ENCODE data around the gene IFI27L2.

The IFI27L2 gene, protein sequence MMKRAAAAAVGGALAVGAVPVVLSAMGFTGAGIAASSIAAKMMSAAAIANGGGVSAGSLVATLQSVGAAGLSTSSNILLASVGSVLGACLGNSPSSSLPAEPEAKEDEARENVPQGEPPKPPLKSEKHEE

DNA sequence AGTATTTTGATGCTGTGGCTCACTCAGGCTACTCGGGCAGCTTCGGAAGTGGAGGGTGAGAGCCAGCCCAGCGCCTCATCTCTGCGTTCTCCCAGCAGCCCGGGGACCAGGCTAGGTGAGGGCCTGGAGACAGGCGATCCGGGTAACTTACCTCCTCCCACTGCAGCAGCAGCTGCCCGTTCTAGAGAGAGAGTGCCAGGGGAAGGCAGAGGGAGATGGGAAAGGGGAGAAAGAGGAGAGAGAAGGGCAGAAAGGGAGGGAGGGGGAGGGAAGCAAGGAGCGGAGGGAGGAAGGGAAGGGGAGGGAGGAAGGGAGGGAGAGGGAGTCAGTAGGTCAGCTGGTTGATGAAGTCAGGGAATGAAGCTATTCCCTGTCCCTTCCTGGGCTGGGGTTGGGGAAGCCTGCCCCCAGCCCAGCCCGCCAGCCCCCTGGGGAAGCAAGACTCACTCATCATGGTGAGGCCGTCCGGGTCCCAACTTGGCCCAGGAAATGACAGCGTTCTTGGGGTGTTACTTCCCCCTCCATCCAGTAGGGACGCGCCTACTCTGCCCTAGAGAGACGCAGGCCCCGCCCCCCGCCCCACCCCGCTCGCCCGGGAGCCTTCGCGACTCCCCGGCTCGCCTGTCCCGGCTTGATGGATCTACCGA, at the start of gene IFI27L2:
TSS of gene IFI27L2 (minus strand) at position 494 of the 647 bp plus-strand sequence. CDS start at position 454, 40 bp downstream.
- peak; percentile 92 for DNase-seq (ENCODE audit: low read depth)
- no peaks in the 10 kb centered on the region for H3K9me3 ChIP-seq (ENCODE audit: control insufficient read depth, low read length)
- no peaks in the 10 kb centered on the region for H3K36me3 ChIP-seq (ENCODE audit: control insufficient read depth, insufficient read depth, low read length, severe bottlenecking)
- peak within 1 kb of the TSS; percentile 77 for H3K4me3 ChIP-seq (ENCODE audit: low read length)
- peaks cover 2% of the 10 kb centered on the region for H3K4me1 ChIP-seq (ENCODE audit: control insufficient read depth, insufficient read depth, low read length)
- H3K9ac ChIP-seq (ENCODE audit: low read length), result peak within 1 kb of the TSS; percentile 85
- H3K27me3 ChIP-seq (replicated peaks; ENCODE audit: control insufficient read depth, insufficient read depth, low read length), result no peaks in the 10 kb centered on the region

DNA sequence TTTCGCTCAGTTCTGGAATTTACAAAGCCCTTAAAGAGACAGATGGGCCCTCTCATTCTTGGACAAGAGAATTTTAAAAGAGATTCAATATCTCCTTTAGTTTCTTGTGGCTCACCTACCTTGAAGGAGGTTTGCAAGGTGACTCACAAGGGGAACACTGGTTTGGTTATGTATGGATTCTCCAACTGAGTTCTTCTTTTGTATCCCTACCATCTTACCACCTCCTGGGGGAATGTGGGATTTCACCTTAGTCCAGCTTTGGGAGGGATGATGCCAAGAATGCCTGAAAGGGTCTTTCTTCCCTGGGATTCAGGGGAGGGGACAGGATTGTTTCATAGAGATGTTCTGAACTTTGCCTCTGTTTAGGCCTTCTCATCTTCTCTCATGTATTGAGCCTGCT, 48.4 kb upstream of the IFI27L2 start:
- Histone ChIP-seq H3K4me3 (ENCODE audit: low read length) (no peak overlapping the region), H3K4me1 (ENCODE audit: control insufficient read depth, insufficient read depth, low read length) (no peaks in the 10 kb centered on the region), H3K27me3 (replicated peaks; ENCODE audit: control insufficient read depth, insufficient read depth, low read length) (no peaks in the 10 kb centered on the region), H3K36me3 (ENCODE audit: control insufficient read depth, insufficient read depth, low read length, severe bottlenecking) (no peaks in the 10 kb centered on the region), H3K9me3 (ENCODE audit: control insufficient read depth, low read length) (no peaks in the 10 kb centered on the region), H3K9ac (ENCODE audit: low read length) (no peak overlapping the region)
- no peak for DNase-seq (ENCODE audit: low read depth)

DNA sequence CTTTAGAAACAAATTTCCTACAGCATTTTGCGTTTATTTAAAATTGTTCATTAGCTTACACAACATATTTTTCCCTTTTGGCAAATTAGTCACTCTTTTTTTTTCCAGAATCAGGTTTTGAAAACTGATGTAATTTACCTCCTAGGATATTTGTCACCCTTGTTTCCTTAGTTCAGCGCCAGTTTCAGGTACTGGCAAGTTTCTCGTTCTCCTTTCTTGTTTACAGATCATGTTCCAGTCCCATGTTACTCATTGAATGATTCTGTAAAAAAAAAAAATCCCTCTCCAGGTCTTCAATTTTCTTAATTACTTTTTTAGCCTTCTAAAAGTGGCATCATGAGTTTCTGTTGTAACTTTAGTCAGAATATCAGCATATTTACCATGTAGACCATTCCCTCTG, 47.4 kb upstream of the IFI27L2 start:
- Histone ChIP-seq H3K9ac (ENCODE audit: low read length) (no peak overlapping the region), H3K4me1 (ENCODE audit: control insufficient read depth, insufficient read depth, low read length) (no peaks in the 10 kb centered on the region), H3K9me3 (ENCODE audit: control insufficient read depth, low read length) (no peaks in the 10 kb centered on the region), H3K4me3 (ENCODE audit: low read length) (no peak overlapping the region), H3K27me3 (replicated peaks; ENCODE audit: control insufficient read depth, insufficient read depth, low read length) (no peaks in the 10 kb centered on the region), H3K36me3 (ENCODE audit: control insufficient read depth, insufficient read depth, low read length, severe bottlenecking) (no peaks in the 10 kb centered on the region)
- no peak for DNase-seq (ENCODE audit: low read depth)

DNA sequence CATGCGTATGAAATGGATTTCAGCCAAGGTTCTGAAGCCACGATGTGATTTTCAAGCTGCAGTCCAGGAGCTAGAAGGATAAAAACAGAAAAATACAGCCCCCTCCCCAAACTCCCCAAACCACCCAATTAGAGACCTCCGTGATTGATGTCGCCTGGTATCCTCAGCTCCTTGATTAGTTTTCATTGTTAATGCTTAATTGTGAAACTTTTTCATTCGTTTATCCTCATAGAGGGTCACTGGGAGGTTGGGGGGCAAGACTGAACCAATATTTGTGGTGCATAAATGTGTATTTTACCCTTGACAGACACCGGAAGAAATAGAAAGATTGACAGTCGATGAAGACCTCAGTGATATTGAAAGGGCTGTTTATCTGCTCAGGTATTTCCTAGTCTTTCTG, 46.3 kb upstream of the IFI27L2 start:
- H3K4me1 ChIP-seq (ENCODE audit: control insufficient read depth, insufficient read depth, low read length), result no peaks in the 10 kb centered on the region
- no peak for DNase-seq (ENCODE audit: low read depth)
- H3K4me3 ChIP-seq (ENCODE audit: low read length), result no peak overlapping the region
- H3K27me3 ChIP-seq (replicated peaks; ENCODE audit: control insufficient read depth, insufficient read depth, low read length), result no peaks in the 10 kb centered on the region
- H3K36me3 ChIP-seq (ENCODE audit: control insufficient read depth, insufficient read depth, low read length, severe bottlenecking), result no peaks in the 10 kb centered on the region
- H3K9ac ChIP-seq (ENCODE audit: low read length), result no peak overlapping the region
- H3K9me3 ChIP-seq (ENCODE audit: control insufficient read depth, low read length), result no peaks in the 10 kb centered on the region

DNA sequence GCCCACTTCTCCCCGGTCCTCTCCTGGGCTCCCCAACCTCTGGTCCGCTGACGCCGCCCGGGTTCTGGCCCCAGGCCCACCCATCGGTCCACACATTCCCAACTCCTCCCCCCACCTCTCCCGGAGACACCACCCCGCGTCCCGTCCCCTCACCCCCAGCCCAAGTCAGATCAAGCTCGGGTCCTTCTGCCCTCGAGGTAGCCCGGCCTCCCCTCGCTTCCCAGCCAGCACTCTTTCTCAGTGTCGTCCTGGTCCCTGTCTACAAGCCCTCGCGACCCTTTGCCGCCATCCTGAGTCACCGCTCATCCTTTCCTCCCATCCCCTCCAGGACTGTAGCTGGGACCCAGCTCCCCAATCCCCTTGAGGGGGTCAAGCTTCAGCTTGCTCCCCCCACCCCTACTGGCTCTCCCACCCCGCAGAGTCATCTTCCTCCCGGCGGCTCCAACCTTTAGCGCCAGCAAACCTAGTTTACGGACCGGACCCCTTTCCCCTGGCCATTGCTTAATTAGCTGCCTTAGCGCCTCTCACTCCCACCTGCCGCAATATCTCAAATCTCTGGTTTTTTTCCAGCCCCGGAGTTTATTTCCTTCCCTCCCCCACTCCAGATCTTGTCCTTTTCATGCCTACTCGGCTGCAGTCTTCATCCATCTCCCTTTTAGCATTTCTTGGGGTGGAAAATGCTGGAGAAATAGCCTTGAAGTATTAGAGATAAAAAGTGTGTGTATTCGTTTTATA, 45.8 kb upstream of the IFI27L2 start:
- peak; percentile 41 for DNase-seq (ENCODE audit: low read depth)
- H3K4me3 ChIP-seq (ENCODE audit: low read length), result peak overlapping the region; percentile 55
- no peaks in the 10 kb centered on the region for H3K4me1 ChIP-seq (ENCODE audit: control insufficient read depth, insufficient read depth, low read length)
- no peak overlapping the region for H3K9ac ChIP-seq (ENCODE audit: low read length)
- H3K36me3 ChIP-seq (ENCODE audit: control insufficient read depth, insufficient read depth, low read length, severe bottlenecking), result no peaks in the 10 kb centered on the region
- no peaks in the 10 kb centered on the region for H3K27me3 ChIP-seq (replicated peaks; ENCODE audit: control insufficient read depth, insufficient read depth, low read length)
- H3K9me3 ChIP-seq (ENCODE audit: control insufficient read depth, low read length), result no peaks in the 10 kb centered on the region

DNA sequence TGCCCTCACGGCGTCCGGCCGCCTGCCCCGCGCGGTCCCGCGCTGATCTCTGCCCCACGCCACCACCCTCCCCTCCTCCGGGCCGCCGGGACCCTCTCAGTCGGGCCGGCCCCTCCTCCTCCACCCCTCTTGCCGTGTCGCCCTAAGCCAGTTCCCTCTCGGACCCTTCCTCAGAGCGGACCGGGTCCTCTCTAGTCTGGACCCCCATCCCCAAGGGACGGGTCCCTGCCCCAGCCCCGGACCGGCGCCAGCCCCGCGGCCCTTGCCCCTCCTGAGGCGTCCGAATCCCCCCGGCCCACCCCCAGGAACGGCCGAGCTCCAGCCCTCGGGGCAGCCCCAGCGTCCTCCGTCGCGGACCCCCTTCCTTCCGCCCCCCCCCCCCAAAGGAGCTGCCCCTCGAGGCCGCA, 45.2 kb upstream of the IFI27L2 start:
- DNase-seq (ENCODE audit: low read depth), result no peak
- Histone ChIP-seq H3K4me3 (ENCODE audit: low read length) (peak overlapping the region; percentile 77), H3K27me3 (replicated peaks; ENCODE audit: control insufficient read depth, insufficient read depth, low read length) (no peaks in the 10 kb centered on the region), H3K36me3 (ENCODE audit: control insufficient read depth, insufficient read depth, low read length, severe bottlenecking) (no peaks in the 10 kb centered on the region), H3K9ac (ENCODE audit: low read length) (peak overlapping the region; percentile 55), H3K4me1 (ENCODE audit: control insufficient read depth, insufficient read depth, low read length) (no peaks in the 10 kb centered on the region), H3K9me3 (ENCODE audit: control insufficient read depth, low read length) (no peaks in the 10 kb centered on the region)

DNA sequence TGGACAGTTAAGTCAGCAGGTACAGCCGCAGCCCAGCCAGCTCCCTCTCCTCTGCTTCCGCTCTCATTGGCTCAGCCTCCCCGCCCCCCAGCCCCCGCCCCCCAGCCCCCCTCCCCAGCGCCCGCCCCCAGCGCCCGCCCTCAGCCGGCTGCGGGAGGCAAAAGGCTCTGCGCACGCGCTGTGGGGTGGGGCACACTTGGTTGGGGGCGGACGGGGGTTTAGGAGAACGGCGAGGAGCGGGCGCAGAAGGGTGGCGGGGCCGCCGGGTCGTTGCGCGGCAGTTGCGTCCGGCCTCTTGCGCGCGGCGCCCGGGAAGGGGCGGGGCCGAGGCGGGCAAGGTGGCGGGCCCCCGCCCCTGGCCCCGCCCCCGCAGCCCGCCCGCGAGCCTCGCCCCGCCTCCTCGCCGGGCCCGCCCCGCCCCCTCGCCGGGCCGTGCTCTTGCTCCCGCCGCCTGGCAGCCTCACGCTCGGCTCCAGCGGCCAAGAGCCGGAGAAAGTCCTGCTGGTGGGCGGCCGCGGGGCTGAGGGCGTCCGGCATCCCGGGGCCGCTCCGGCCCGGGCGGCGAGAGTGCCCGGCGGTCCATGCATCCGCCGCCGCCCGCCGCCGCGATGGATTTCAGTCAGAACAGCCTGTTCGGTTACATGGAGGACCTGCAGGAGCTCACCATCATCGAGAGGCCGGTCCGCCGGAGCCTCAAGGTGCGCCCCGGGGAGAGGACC, 44.6 kb upstream of the IFI27L2 start, which contains the start of gene PPP4R4:
TSS of gene PPP4R4 (plus strand) at position 438 of the 719 bp plus-strand sequence. CDS start at position 582, 144 bp downstream.
- H3K27me3 ChIP-seq (replicated peaks; ENCODE audit: control insufficient read depth, insufficient read depth, low read length), result no peaks in the 10 kb centered on the region
- peak within 1 kb of the TSS; percentile 55 for H3K9ac ChIP-seq (ENCODE audit: low read length)
- no peaks in the 10 kb centered on the region for H3K4me1 ChIP-seq (ENCODE audit: control insufficient read depth, insufficient read depth, low read length)
- peak within 1 kb of the TSS; percentile 77 for H3K4me3 ChIP-seq (ENCODE audit: low read length)
- DNase-seq (ENCODE audit: low read depth), result peak; percentile 94
- H3K9me3 ChIP-seq (ENCODE audit: control insufficient read depth, low read length), result no peaks in the 10 kb centered on the region
- H3K36me3 ChIP-seq (ENCODE audit: control insufficient read depth, insufficient read depth, low read length, severe bottlenecking), result no peaks in the 10 kb centered on the region

DNA sequence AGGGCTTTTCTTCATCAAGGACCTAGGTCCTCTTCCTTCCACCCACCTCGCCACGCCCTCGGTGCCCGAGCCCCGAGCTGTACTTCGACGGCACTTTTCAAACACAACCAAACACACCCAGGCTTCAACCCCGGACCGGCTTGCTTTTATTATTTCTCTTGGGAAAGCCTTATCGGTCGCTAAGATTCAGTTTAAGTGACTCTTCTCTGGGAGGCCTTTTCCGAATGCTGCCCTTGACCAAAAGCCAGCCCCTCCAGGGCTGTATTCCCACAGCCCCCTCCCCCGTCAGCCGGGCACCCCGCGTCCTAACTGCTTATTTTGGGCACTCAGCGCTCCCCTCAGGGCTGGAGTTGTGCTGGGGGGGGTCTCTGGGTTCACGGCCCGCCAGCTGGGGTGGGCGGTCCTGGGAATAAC, 44.1 kb upstream of the IFI27L2 start:
- no peaks in the 10 kb centered on the region for H3K4me1 ChIP-seq (ENCODE audit: control insufficient read depth, insufficient read depth, low read length)
- peak overlapping the region; percentile 52 for H3K9ac ChIP-seq (ENCODE audit: low read length)
- peak overlapping the region; percentile 70 for H3K4me3 ChIP-seq (ENCODE audit: low read length)
- DNase-seq (ENCODE audit: low read depth), result peak; percentile 33
- H3K9me3 ChIP-seq (ENCODE audit: control insufficient read depth, low read length), result no peaks in the 10 kb centered on the region
- no peaks in the 10 kb centered on the region for H3K27me3 ChIP-seq (replicated peaks; ENCODE audit: control insufficient read depth, insufficient read depth, low read length)
- no peaks in the 10 kb centered on the region for H3K36me3 ChIP-seq (ENCODE audit: control insufficient read depth, insufficient read depth, low read length, severe bottlenecking)

DNA sequence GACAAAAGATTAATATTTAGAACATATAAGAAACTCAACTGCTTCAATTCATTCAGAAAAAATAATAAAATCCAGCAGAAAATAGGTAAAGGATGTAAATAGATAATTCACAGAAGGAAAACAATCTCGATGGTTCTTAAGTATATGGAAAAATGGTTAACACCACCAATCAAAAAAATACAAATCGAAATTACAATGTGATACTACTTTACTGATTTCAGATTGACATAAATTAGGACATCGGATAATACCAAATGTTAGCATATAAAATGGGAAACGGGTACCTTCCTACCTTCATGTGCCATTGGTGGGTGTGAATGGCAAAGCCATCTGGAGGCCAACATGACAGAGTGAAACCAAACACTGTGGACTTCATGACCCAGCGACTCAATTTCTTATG, 43.1 kb upstream of the IFI27L2 start:
- H3K27me3 ChIP-seq (replicated peaks; ENCODE audit: control insufficient read depth, insufficient read depth, low read length), result no peaks in the 10 kb centered on the region
- no peaks in the 10 kb centered on the region for H3K36me3 ChIP-seq (ENCODE audit: control insufficient read depth, insufficient read depth, low read length, severe bottlenecking)
- no peaks in the 10 kb centered on the region for H3K9me3 ChIP-seq (ENCODE audit: control insufficient read depth, low read length)
- H3K4me3 ChIP-seq (ENCODE audit: low read length), result no peak overlapping the region
- no peak for DNase-seq (ENCODE audit: low read depth)
- no peaks in the 10 kb centered on the region for H3K4me1 ChIP-seq (ENCODE audit: control insufficient read depth, insufficient read depth, low read length)
- H3K9ac ChIP-seq (ENCODE audit: low read length), result no peak overlapping the region

DNA sequence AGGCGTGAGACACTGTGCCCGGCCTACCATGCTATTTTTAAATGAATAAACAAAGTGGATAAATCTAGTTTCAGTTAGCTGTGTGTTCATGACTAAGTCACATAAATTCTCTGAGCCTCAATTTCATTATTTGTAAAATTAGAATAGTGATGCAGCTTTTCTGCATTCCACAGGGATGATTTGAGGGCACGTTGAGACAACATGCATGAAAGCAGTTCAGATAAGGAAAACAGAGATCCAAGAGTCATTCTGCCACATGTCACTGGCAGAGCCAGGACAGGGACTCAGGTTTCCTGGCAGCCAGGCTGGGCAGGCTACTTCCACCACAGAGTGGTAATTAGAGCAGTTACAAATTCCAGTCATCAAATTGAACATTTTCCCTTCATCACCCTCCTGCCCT, 41.8 kb upstream of the IFI27L2 start:
- Histone ChIP-seq H3K27me3 (replicated peaks; ENCODE audit: control insufficient read depth, insufficient read depth, low read length) (no peaks in the 10 kb centered on the region), H3K9ac (ENCODE audit: low read length) (no peak overlapping the region), H3K4me1 (ENCODE audit: control insufficient read depth, insufficient read depth, low read length) (no peaks in the 10 kb centered on the region), H3K4me3 (ENCODE audit: low read length) (no peak overlapping the region), H3K9me3 (ENCODE audit: control insufficient read depth, low read length) (no peaks in the 10 kb centered on the region), H3K36me3 (ENCODE audit: control insufficient read depth, insufficient read depth, low read length, severe bottlenecking) (no peaks in the 10 kb centered on the region)
- DNase-seq (ENCODE audit: low read depth), result peak; percentile 27

DNA sequence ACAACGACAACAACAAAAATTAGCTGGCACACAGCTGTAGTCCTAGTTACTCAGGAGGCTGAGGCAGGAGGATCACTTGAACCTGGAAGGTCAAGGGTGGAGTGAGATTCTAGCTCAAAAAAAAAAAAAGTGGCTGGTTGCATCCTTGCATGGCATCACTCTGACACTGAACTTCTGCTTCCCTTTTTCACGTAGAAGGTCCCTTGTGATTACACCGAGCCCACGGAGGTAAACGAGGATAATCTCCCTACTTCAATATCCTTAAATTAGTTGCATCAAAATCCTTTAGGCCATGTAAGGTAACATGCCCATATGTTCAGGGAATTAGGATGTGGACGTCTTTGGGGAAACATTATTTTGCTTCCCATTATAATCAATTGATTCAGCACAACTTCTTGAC, 40.7 kb upstream of the IFI27L2 start:
- Histone ChIP-seq H3K9ac (ENCODE audit: low read length) (no peak overlapping the region), H3K36me3 (ENCODE audit: control insufficient read depth, insufficient read depth, low read length, severe bottlenecking) (no peaks in the 10 kb centered on the region), H3K4me1 (ENCODE audit: control insufficient read depth, insufficient read depth, low read length) (no peaks in the 10 kb centered on the region), H3K9me3 (ENCODE audit: control insufficient read depth, low read length) (no peaks in the 10 kb centered on the region), H3K27me3 (replicated peaks; ENCODE audit: control insufficient read depth, insufficient read depth, low read length) (peaks cover 6% of the 10 kb centered on the region), H3K4me3 (ENCODE audit: low read length) (no peak overlapping the region)
- DNase-seq (ENCODE audit: low read depth), result no peak

Measured in adipocyte (in vitro differentiated cells).